ENCODE results near the gene PPIL1.
"Not testable (repeated sequence)": the region's sequence is repeated elsewhere in the genome, so short reads cannot be mapped to it uniquely, and the experiment has no call there.

The PPIL1 gene

GRCh38 chr6:36820700-36821580, 53.7 kb downstream of the PPIL1 start:
- Histone ChIP-seq H3K4me3 (ENCODE audit: low read depth in 1 of 5, low read length in 5 of 5) (no peak overlapping the region), H3K27me3 (ENCODE audit: control insufficient read depth in 5 of 5, insufficient read depth in 4 of 5, low read length in 5 of 5) (peaks cover 0 to 10% (median 0%) of the 10 kb centered on the region in 5 donors), H3K9me3 (ENCODE audit: control insufficient read depth in 5 of 5, low read length in 5 of 5) (no peaks in the 10 kb centered on the region), H3K36me3 (ENCODE audit: control insufficient read depth in 5 of 5, insufficient read depth in 5 of 5, low read length in 5 of 5) (no peaks in the 10 kb centered on the region), H3K4me1 (ENCODE audit: control insufficient read depth in 5 of 5, insufficient read depth in 5 of 5, low read length in 5 of 5) (peaks cover 0 to 52% (median 15%) of the 10 kb centered on the region in 5 donors), H3K27ac (ENCODE audit: low read depth, low read length) (no peak overlapping the region), H3K9ac (ENCODE audit: low read length in 5 of 5) (no peak overlapping the region)

GRCh38 chr6:36818756-36819155, 55.8 kb downstream of the PPIL1 start:
- Histone ChIP-seq H3K9ac (ENCODE audit: low read length in 5 of 5) (no peak overlapping the region), H3K36me3 (ENCODE audit: control insufficient read depth in 5 of 5, insufficient read depth in 5 of 5, low read length in 5 of 5) (no peaks in the 10 kb centered on the region), H3K27me3 (ENCODE audit: control insufficient read depth in 5 of 5, insufficient read depth in 4 of 5, low read length in 5 of 5) (peaks cover 0 to 7% (median 0%) of the 10 kb centered on the region in 5 donors), H3K4me1 (ENCODE audit: control insufficient read depth in 5 of 5, insufficient read depth in 5 of 5, low read length in 5 of 5) (peaks cover 0 to 32% (median 11%) of the 10 kb centered on the region in 5 donors), H3K4me3 (ENCODE audit: low read depth in 1 of 5, low read length in 5 of 5) (no peak overlapping the region), H3K9me3 (ENCODE audit: control insufficient read depth in 5 of 5, low read length in 5 of 5) (no peaks in the 10 kb centered on the region), H3K27ac (ENCODE audit: low read depth, low read length) (no peak overlapping the region)

- no peak overlapping the region for H3K9ac ChIP-seq (ENCODE audit: low read length in 5 of 5)
- no peak overlapping the region for H3K4me3 ChIP-seq (ENCODE audit: low read depth in 1 of 5, low read length in 5 of 5)
- H3K9me3 ChIP-seq (ENCODE audit: control insufficient read depth in 5 of 5, low read length in 5 of 5), result no peaks in the 10 kb centered on the region
- peaks cover 0 to 4% (median 0%) of the 10 kb centered on the region in 5 donors for H3K27me3 ChIP-seq (ENCODE audit: control insufficient read depth in 5 of 5, insufficient read depth in 4 of 5, low read length in 5 of 5)
- H3K36me3 ChIP-seq (ENCODE audit: control insufficient read depth in 5 of 5, insufficient read depth in 5 of 5, low read length in 5 of 5), result no peaks in the 10 kb centered on the region
- H3K4me1 ChIP-seq (ENCODE audit: control insufficient read depth in 5 of 5, insufficient read depth in 5 of 5, low read length in 5 of 5), result peaks cover 0 to 26% (median 11%) of the 10 kb centered on the region in 5 donors
- H3K27ac ChIP-seq (ENCODE audit: low read depth, low read length), result no peak overlapping the region
Observed at GRCh38 chr6:36817847-36818246, 56.8 kb downstream of the PPIL1 start.

GRCh38 chr6:36817176-36817817, 57.3 kb downstream of the PPIL1 start:
- H3K4me3 ChIP-seq (ENCODE audit: low read depth in 1 of 5, low read length in 5 of 5), result no peak overlapping the region
- H3K36me3 ChIP-seq (ENCODE audit: control insufficient read depth in 5 of 5, insufficient read depth in 5 of 5, low read length in 5 of 5), result no peaks in the 10 kb centered on the region

GRCh38 chr6:36815962-36816735, 58.5 kb downstream of the PPIL1 start:
- no peaks in the 10 kb centered on the region for H3K9me3 ChIP-seq (ENCODE audit: control insufficient read depth in 5 of 5, low read length in 5 of 5)
- no peak overlapping the region for H3K27ac ChIP-seq (ENCODE audit: low read depth, low read length)
- no peak overlapping the region for H3K9ac ChIP-seq (ENCODE audit: low read length in 5 of 5)
- H3K27me3 ChIP-seq (ENCODE audit: control insufficient read depth in 5 of 5, insufficient read depth in 4 of 5, low read length in 5 of 5), result no peaks in the 10 kb centered on the region
- H3K36me3 ChIP-seq (ENCODE audit: control insufficient read depth in 5 of 5, insufficient read depth in 5 of 5, low read length in 5 of 5), result no peaks in the 10 kb centered on the region
- peaks cover 0 to 21% (median under 1%) of the 10 kb centered on the region in 5 donors for H3K4me1 ChIP-seq (ENCODE audit: control insufficient read depth in 5 of 5, insufficient read depth in 5 of 5, low read length in 5 of 5)
- H3K4me3 ChIP-seq (ENCODE audit: low read depth in 1 of 5, low read length in 5 of 5), result no peak overlapping the region

More at GRCh38 chr6:36817176-36817817, 57.3 kb downstream of the PPIL1 start:
- H3K9me3 ChIP-seq (ENCODE audit: control insufficient read depth in 5 of 5, low read length in 5 of 5), result no peaks in the 10 kb centered on the region
- H3K27me3 ChIP-seq (ENCODE audit: control insufficient read depth in 5 of 5, insufficient read depth in 4 of 5, low read length in 5 of 5), result peaks cover 0 to 4% (median 0%) of the 10 kb centered on the region in 5 donors
- no peak overlapping the region for H3K27ac ChIP-seq (ENCODE audit: low read depth, low read length)
- H3K4me1 ChIP-seq (ENCODE audit: control insufficient read depth in 5 of 5, insufficient read depth in 5 of 5, low read length in 5 of 5), result peaks cover 0 to 27% (median 8%) of the 10 kb centered on the region in 5 donors
- H3K9ac ChIP-seq (ENCODE audit: low read length in 5 of 5), result no peak overlapping the region

- Histone ChIP-seq H3K4me1 (ENCODE audit: control insufficient read depth in 5 of 5, insufficient read depth in 5 of 5, low read length in 5 of 5) (peaks cover 0 to 25% (median 0%) of the 10 kb centered on the region in 5 donors), H3K4me3 (ENCODE audit: low read depth in 1 of 5, low read length in 5 of 5) (no peak overlapping the region), H3K36me3 (ENCODE audit: control insufficient read depth in 5 of 5, insufficient read depth in 5 of 5, low read length in 5 of 5) (no peaks in the 10 kb centered on the region), H3K9ac (ENCODE audit: low read length in 5 of 5) (no peak overlapping the region), H3K9me3 (ENCODE audit: control insufficient read depth in 5 of 5, low read length in 5 of 5) (no peaks in the 10 kb centered on the region), H3K27ac (ENCODE audit: low read depth, low read length) (no peak overlapping the region), H3K27me3 (ENCODE audit: control insufficient read depth in 5 of 5, insufficient read depth in 4 of 5, low read length in 5 of 5) (no peaks in the 10 kb centered on the region)
Observed at GRCh38 chr6:36814249-36814648, 60.4 kb downstream of the PPIL1 start.

- no peak overlapping the region for H3K9ac ChIP-seq (ENCODE audit: low read length in 5 of 5)
- peaks cover 0 to 25% (median 0%) of the 10 kb centered on the region in 5 donors for H3K4me1 ChIP-seq (ENCODE audit: control insufficient read depth in 5 of 5, insufficient read depth in 5 of 5, low read length in 5 of 5)
- H3K27ac ChIP-seq (ENCODE audit: low read depth, low read length), result no peak overlapping the region
- no peaks in the 10 kb centered on the region for H3K9me3 ChIP-seq (ENCODE audit: control insufficient read depth in 5 of 5, low read length in 5 of 5)
- no peak overlapping the region for H3K4me3 ChIP-seq (ENCODE audit: low read depth in 1 of 5, low read length in 5 of 5)
- no peaks in the 10 kb centered on the region for H3K36me3 ChIP-seq (ENCODE audit: control insufficient read depth in 5 of 5, insufficient read depth in 5 of 5, low read length in 5 of 5)
- no peaks in the 10 kb centered on the region for H3K27me3 ChIP-seq (ENCODE audit: control insufficient read depth in 5 of 5, insufficient read depth in 4 of 5, low read length in 5 of 5)
Observed at GRCh38 chr6:36813526-36813925, 61.1 kb downstream of the PPIL1 start.

GRCh38 chr6:36813047-36813446, 61.6 kb downstream of the PPIL1 start:
- H3K36me3 ChIP-seq (ENCODE audit: control insufficient read depth in 5 of 5, insufficient read depth in 5 of 5, low read length in 5 of 5), result not testable (repeated sequence)

GRCh38 chr6:36809941-36810803, 64.4 kb downstream of the PPIL1 start:
- no peaks in the 10 kb centered on the region for H3K36me3 ChIP-seq (ENCODE audit: control insufficient read depth in 5 of 5, insufficient read depth in 5 of 5, low read length in 5 of 5)
- H3K4me3 ChIP-seq (ENCODE audit: low read depth in 1 of 5, low read length in 5 of 5), result no peak overlapping the region
- no peaks in the 10 kb centered on the region for H3K9me3 ChIP-seq (ENCODE audit: control insufficient read depth in 5 of 5, low read length in 5 of 5)
- H3K27ac ChIP-seq (ENCODE audit: low read depth, low read length), result no peak overlapping the region
- peaks cover 0 to 29% (median 0%) of the 10 kb centered on the region in 5 donors for H3K4me1 ChIP-seq (ENCODE audit: control insufficient read depth in 5 of 5, insufficient read depth in 5 of 5, low read length in 5 of 5)
- H3K27me3 ChIP-seq (ENCODE audit: control insufficient read depth in 5 of 5, insufficient read depth in 4 of 5, low read length in 5 of 5), result peaks cover 0 to 7% (median 2%) of the 10 kb centered on the region in 5 donors
- no peak overlapping the region for H3K9ac ChIP-seq (ENCODE audit: low read length in 5 of 5)

More at GRCh38 chr6:36813047-36813446, 61.6 kb downstream of the PPIL1 start:
- not testable (repeated sequence) for H3K27me3 ChIP-seq (ENCODE audit: control insufficient read depth in 5 of 5, insufficient read depth in 4 of 5, low read length in 5 of 5); H3K27ac ChIP-seq (ENCODE audit: low read depth, low read length); H3K9ac ChIP-seq (ENCODE audit: low read length in 5 of 5); H3K9me3 ChIP-seq (ENCODE audit: control insufficient read depth in 5 of 5, low read length in 5 of 5); H3K4me3 ChIP-seq (ENCODE audit: low read depth in 1 of 5, low read length in 5 of 5)
- peaks cover 0 to 25% (median 0%) of the 10 kb centered on the region in 5 donors for H3K4me1 ChIP-seq (ENCODE audit: control insufficient read depth in 5 of 5, insufficient read depth in 5 of 5, low read length in 5 of 5)
